HepG2 (cell line): ENCODE measurements around the gene SLC25A45. TPM values are rescaled to one million over a fixed set of nuclear protein-coding genes. Genes with fewer than 3 reads are reported as not detected.

Experiments
- CCAR2 ChIP-seq: fragments of 200-400 bp; formaldehyde crosslinking; optimal IDR thresholded peaks from 2 replicates; pipeline ENCODE3; 2018; ENCODE audit warnings: low read depth, mild to moderate bottlenecking, low read length, moderate library complexity
- DRAP1 ChIP-seq: IDR thresholded peaks from 2 replicates; pipeline ENCODE4 v1.6.1; 2016; ENCODE audit warnings: missing genetic modification reagents, missing compliant biosample characterization
- ESRRA ChIP-seq: sonication (generic); formaldehyde crosslinking; IDR thresholded peaks from 2 replicates; pipeline ENCODE4 v1.5.1; 2020; ENCODE audit warnings: mild to moderate bottlenecking, low read depth, missing genetic modification reagents
- FUBP1 ChIP-seq: sonication (generic); formaldehyde crosslinking; IDR thresholded peaks from 2 replicates; pipeline ENCODE4 v1.5.1; 2020; ENCODE audit warnings: missing genetic modification reagents, mild to moderate bottlenecking, borderline replicate concordance
- GRHL1 ChIP-seq: sonication (generic); formaldehyde crosslinking; conservative IDR thresholded peaks from 2 replicates; pipeline ENCODE4 v1.8.0; 2022; ENCODE audit warnings: missing genetic modification reagents
- GZF1 ChIP-seq: sonication (generic); formaldehyde crosslinking; IDR thresholded peaks from 2 replicates; pipeline ENCODE4 v1.5.1; 2020; ENCODE audit warnings: mild to moderate bottlenecking, missing genetic modification reagents
- HNRNPLL ChIP-seq: fragments of 200-400 bp; formaldehyde crosslinking; IDR thresholded peaks from 2 replicates; pipeline ENCODE4 v1.6.1; 2017; ENCODE audit warnings: mild to moderate bottlenecking, low read depth, low read length; ENCODE audit not compliant: poor library complexity, severe bottlenecking
- KAT2B ChIP-seq: fragments of 150-350 bp; IDR thresholded peaks from 2 replicates; pipeline ENCODE4 v1.6.1; 2014; ENCODE audit warnings: low read depth, low read length, borderline replicate concordance
- MIXL1 ChIP-seq: IDR thresholded peaks from 2 replicates; pipeline ENCODE4 v1.6.1; 2016
- NCOA1 ChIP-seq: sonication (generic); formaldehyde crosslinking; IDR thresholded peaks from 2 replicates; pipeline ENCODE4 v1.9.0; 2021; ENCODE audit warnings: missing genetic modification reagents
- NCOA2 ChIP-seq: sonication (generic); formaldehyde crosslinking; IDR thresholded peaks from 2 replicates; pipeline ENCODE4 v1.8.0; 2022; ENCODE audit warnings: inconsistent platforms
- NFRKB ChIP-seq: fragments of 450-650 bp; IDR thresholded peaks from 2 replicates; pipeline ENCODE4 v1.6.1; 2017
- POLR2A ChIP-seq, 2 experiments: IDR thresholded peaks; 2 replicates each; pipeline ENCODE4 v1.6.1; 2011; ENCODE audit warnings: low read depth in 2 of 2, low read length in 2 of 2, mild to moderate bottlenecking in 1 of 2, moderate library complexity in 1 of 2; ENCODE audit not compliant: insufficient read depth in 1 of 2
- SATB2 ChIP-seq: sonication (generic); formaldehyde crosslinking; IDR thresholded peaks from 2 replicates; pipeline ENCODE4 v1.5.0; 2020; ENCODE audit warnings: missing genetic modification reagents
- SMAD1 ChIP-seq: sonication (generic); formaldehyde crosslinking; IDR thresholded peaks from 2 replicates; pipeline ENCODE4 v1.4.0; 2020; ENCODE audit warnings: missing genetic modification reagents, low read depth, mild to moderate bottlenecking, borderline replicate concordance
- TEAD3 ChIP-seq: optimal IDR thresholded peaks from 2 replicates; pipeline ENCODE3; 2016; ENCODE audit warnings: borderline replicate concordance
- THAP11 ChIP-seq: IDR thresholded peaks from 2 replicates; pipeline ENCODE4 v1.6.1; 2016; ENCODE audit warnings: missing biosample characterization, missing genetic modification reagents
- ZFAT ChIP-seq: sonication (generic); formaldehyde crosslinking; conservative IDR thresholded peaks from 2 replicates; pipeline ENCODE4 v1.8.1; 2023; ENCODE audit warnings: missing genetic modification reagents, inconsistent platforms
- ZFP36 ChIP-seq: fragments of 150-350 bp; IDR thresholded peaks from 2 replicates; pipeline ENCODE4 v1.6.1; 2018; ENCODE audit warnings: borderline replicate concordance, low read length, low read depth; ENCODE audit not compliant: partially characterized antibody
- ZNF101 ChIP-seq: sonication (generic); formaldehyde crosslinking; IDR thresholded peaks from 2 replicates; pipeline ENCODE4 v1.4.0; 2020; ENCODE audit warnings: mild to moderate bottlenecking, low read depth, missing genetic modification reagents, borderline replicate concordance
- ZNF143 ChIP-seq: sonication (generic); formaldehyde crosslinking; IDR thresholded peaks from 2 replicates; pipeline ENCODE4 v1.4.0; 2020; ENCODE audit warnings: missing genetic modification reagents
- ZNF329 ChIP-seq: sonication (generic); formaldehyde crosslinking; IDR thresholded peaks from 2 replicates; pipeline ENCODE4 v1.9.0; 2021; ENCODE audit warnings: low read depth, mild to moderate bottlenecking, missing genetic modification reagents
- ZNF724P ChIP-seq: sonication (generic); formaldehyde crosslinking; IDR thresholded peaks from 2 replicates; pipeline ENCODE4 v1.8.0; 2022; ENCODE audit warnings: missing genetic modification reagents, borderline replicate concordance
- ZNF761 ChIP-seq: sonication (generic); formaldehyde crosslinking; conservative IDR thresholded peaks from 2 replicates; pipeline ENCODE4 v1.4.0; 2020; ENCODE audit warnings: mild to moderate bottlenecking, missing genetic modification reagents
- ZNF777 ChIP-seq: sonication (generic); formaldehyde crosslinking; IDR thresholded peaks from 2 replicates; pipeline ENCODE4 v1.4.0; 2020; ENCODE audit warnings: missing genetic modification reagents
- ZNF790 ChIP-seq: sonication (generic); formaldehyde crosslinking; IDR thresholded peaks from 2 replicates; pipeline ENCODE4 v1.8.0; 2022; ENCODE audit warnings: missing genetic modification reagents, mild to moderate bottlenecking, borderline replicate concordance
- ZNF792 ChIP-seq: IDR thresholded peaks from 2 replicates; pipeline ENCODE4 v1.6.1; 2016
- polyA plus RNA-seq, 8 experiments: library from polyadenylated mRNA; depleted of rRNA in 3 of 8; stranded (reverse) in 7 of 8; unstranded in 1 of 8; fragments of >200 nt; fragmentation: Illumina TruSeq in 4 of 8; extraction: Trizol in 4 of 8; gene quantifications; 2 replicates each; pipeline versions ENCODE4 v1.2.1 to v1.2.3, GENCODE V29; 2011 to 2016; ENCODE audit warnings: low read depth in 4 of 8, missing spikeins in 1 of 8, mixed read lengths in 1 of 8; ENCODE audit not compliant: insufficient read depth in 1 of 8
- total RNA-seq, 5 experiments: library from RNA; depleted of rRNA; stranded (reverse); fragments of >200 nt; fragmentation: Illumina TruSeq; extraction: Trizol; gene quantifications; 2 replicates each; pipeline ENCODE4 v1.2.3, GENCODE V29; 2016; ENCODE audit warnings: low read depth in 1 of 5
- TF ChIP-seq, protein P1 (sequence below): sonication (generic); formaldehyde crosslinking; IDR thresholded peaks from 2 replicates; pipeline ENCODE4 v1.8.0; 2022; ENCODE audit warnings: missing genetic modification reagents, mild to moderate bottlenecking, borderline replicate concordance

The SLC25A45 gene
- total and polyA plus RNA-seq, 2 of the 13 experiments (the other 11 are each of a cell fraction or from before 2014, with no cell fraction given) = 1.2 to 3.4 TPM

DNA sequence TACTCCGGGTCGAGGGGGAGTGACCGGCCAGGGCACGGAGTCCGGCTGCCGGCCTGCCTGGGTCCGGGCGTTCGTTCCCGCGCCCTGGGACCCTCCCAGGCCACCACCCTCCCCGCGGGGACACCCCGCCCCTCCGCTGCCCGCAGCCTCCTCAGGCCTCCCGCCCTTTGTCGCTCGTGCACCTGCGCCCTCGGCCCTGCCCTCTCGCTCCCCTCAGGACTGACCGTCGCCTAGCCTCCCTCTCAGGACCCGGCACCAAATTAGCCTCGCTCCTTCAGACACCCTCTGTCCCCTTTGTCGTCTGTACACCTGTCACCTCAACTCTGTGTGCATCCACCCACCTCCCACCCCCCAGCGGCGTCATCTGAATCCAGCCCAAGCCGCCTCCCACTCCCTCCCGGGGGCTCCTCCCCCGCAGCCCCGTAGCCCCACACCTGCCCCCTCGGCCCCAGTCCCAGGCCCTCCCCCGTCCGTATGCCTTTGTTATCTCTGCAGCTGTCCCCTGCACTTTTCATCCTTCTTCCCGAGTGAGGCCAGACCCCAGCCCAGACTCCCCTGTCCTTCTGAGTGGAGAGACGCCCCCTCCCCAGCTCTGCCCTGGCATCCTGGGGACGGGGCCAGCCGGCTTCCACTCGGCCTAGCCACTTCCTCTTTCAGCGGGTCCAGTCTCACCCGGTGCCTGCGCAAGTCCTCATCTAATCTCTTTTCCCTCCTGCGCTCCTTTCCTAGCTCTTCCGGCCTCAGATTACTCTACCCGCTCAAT lies 27.3 kb downstream of the SLC25A45 start (continued):
- TF ChIP-seq GRHL1 = no peak
- peak; percentile 17 for TF ChIP-seq HNRNPLL
- no peak for TF ChIP-seq THAP11 (CRISPR knock-in tag)
- TF ChIP-seq GZF1 (CRISPR knock-in tag) = no peak
- TF ChIP-seq CCAR2 = no peak
- 0 out of 2 replicates have a peak, but pooled peaks have one; percentile 30 for TF ChIP-seq ESRRA (CRISPR knock-in tag)
- no peak for TF ChIP-seq NFRKB
- no peak for TF ChIP-seq FUBP1
- no peak for TF ChIP-seq ZNF724P (CRISPR knock-in tag)
- no peak for TF ChIP-seq NCOA1 (CRISPR knock-in tag)
- no peak for TF ChIP-seq SATB2
- no peak for TF ChIP-seq KAT2B
- TF ChIP-seq, protein P1, sequence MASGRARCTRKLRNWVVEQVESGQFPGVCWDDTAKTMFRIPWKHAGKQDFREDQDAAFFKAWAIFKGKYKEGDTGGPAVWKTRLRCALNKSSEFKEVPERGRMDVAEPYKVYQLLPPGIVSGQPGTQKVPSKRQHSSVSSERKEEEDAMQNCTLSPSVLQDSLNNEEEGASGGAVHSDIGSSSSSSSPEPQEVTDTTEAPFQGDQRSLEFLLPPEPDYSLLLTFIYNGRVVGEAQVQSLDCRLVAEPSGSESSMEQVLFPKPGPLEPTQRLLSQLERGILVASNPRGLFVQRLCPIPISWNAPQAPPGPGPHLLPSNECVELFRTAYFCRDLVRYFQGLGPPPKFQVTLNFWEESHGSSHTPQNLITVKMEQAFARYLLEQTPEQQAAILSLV = peak; percentile 27; the same call in 1 of the 2 replicates
- no peak for TF ChIP-seq ZNF329 (CRISPR knock-in tag)
- TF ChIP-seq POLR2A (IDR thresholded peaks at IDR 0.05; ENCODE audit: insufficient read depth in 1 of 2, low read depth in 2 of 2, low read length in 2 of 2) = 0 out of 4 replicates have a peak, but pooled peaks of 1 of the 2 experiments have one; percentile 9
- TF ChIP-seq ZNF143 = no peak
- no peak for TF ChIP-seq MIXL1 (CRISPR knock-in tag)
- no peak; the same call in 1 of the 2 replicates for TF ChIP-seq DRAP1 (CRISPR knock-in tag)
- no peak for TF ChIP-seq ZFAT (CRISPR knock-in tag)
- no peak for TF ChIP-seq NCOA2 (CRISPR knock-in tag)
- peak; percentile 54; the same call in 1 of the 2 replicates for TF ChIP-seq ZNF790 (CRISPR knock-in tag)
- 0 out of 2 replicates have a peak, but pooled peaks have one; percentile 35 for TF ChIP-seq ZNF101 (CRISPR knock-in tag)
- TF ChIP-seq ZNF761 (CRISPR knock-in tag) = no peak
- peak; percentile 37; the same call in 1 of the 2 replicates for TF ChIP-seq ZNF777 (CRISPR knock-in tag)
- TF ChIP-seq ZFP36 = no peak
- peak; percentile 10 for TF ChIP-seq TEAD3 (CRISPR knock-in tag)
- no peak for TF ChIP-seq SMAD1 (CRISPR knock-in tag)
- no peak for TF ChIP-seq ZNF792 (CRISPR knock-in tag)
